Neural cell (in vitro differentiated cells): ENCODE results near the gene DNAJC27. TPM values are rescaled to one million over a fixed set of nuclear protein-coding genes. Genes with fewer than 3 reads are reported as not detected.
"Not testable (repeated sequence)": the region's sequence is repeated elsewhere in the genome, so short reads cannot be mapped to it uniquely, and the experiment has no call there.

Experiments used
- H2AFZ ChIP-seq: fragments of 200-600, 300-800 bp; sonication (generic), shearing (Covaris generic); 2 replicates; pipeline ENCODE4 v1.6.0; 2014; ENCODE audit warnings: low read depth, mild to moderate bottlenecking, antibody characterized with exemption, low read length, moderate library complexity
- H3F3A ChIP-seq: fragments of 200-600 bp; shearing (Covaris generic); 2 replicates; pipeline ENCODE4 v1.6.1; 2016; ENCODE audit warnings: mild to moderate bottlenecking, moderate library complexity, mixed read lengths, antibody characterized with exemption, low read length; ENCODE audit not compliant: insufficient read depth, poor library complexity, severe bottlenecking
- H3K27ac ChIP-seq: fragments of 200-600, 300-800 bp; sonication (generic), shearing (Covaris generic); 2 replicates; pipeline ENCODE4 v1.5.1; 2014; ENCODE audit warnings: mild to moderate bottlenecking, low read length, moderate library complexity
- H3K27me3 ChIP-seq: fragments of 300-800, 200-600 bp; sonication (generic), shearing (Covaris generic); 2 replicates; pipeline ENCODE4 v1.6.0; 2014; ENCODE audit warnings: mild to moderate bottlenecking, low read depth, low read length, moderate library complexity; ENCODE audit not compliant: insufficient read depth
- H3K36me3 ChIP-seq: fragments of 300-800, 200-600 bp; sonication (generic), shearing (Covaris generic); 2 replicates; pipeline ENCODE4 v1.5.1; 2014; ENCODE audit warnings: mild to moderate bottlenecking, antibody characterized with exemption, low read length, moderate library complexity; ENCODE audit not compliant: insufficient read depth
- H3K4me2 ChIP-seq: fragments of 300-800, 200-600 bp; sonication (generic), shearing (Covaris generic); 2 replicates; pipeline ENCODE4 v1.6.0; 2014; ENCODE audit warnings: mild to moderate bottlenecking, low read length
- H3K4me3 ChIP-seq: fragments of 300-800, 200-600 bp; sonication (generic), shearing (Covaris generic); 2 replicates; pipeline ENCODE4 v1.5.1; 2014; ENCODE audit warnings: mild to moderate bottlenecking, low read length, moderate library complexity
- H3K79me2 ChIP-seq: fragments of 200-600 bp; shearing (Covaris generic); replicated peaks from 2 replicates; pipeline ENCODE4 v1.6.0; 2014; ENCODE audit warnings: mild to moderate bottlenecking, low read length, moderate library complexity; ENCODE audit not compliant: insufficient read depth
- H3K9ac ChIP-seq: fragments of 300-800, 200-600 bp; sonication (generic), shearing (Covaris generic); 2 replicates; pipeline ENCODE4 v1.6.1; 2016; ENCODE audit warnings: mild to moderate bottlenecking, low read length, mixed read lengths
- H3K9me2 ChIP-seq: fragments of 200-600 bp; shearing (Covaris generic); 2 replicates; pipeline ENCODE4 v1.6.1; 2016; ENCODE audit warnings: mild to moderate bottlenecking, low read length, mixed read lengths; ENCODE audit not compliant: insufficient read depth
- H3K9me3 ChIP-seq: fragments of 200-600, 300-800 bp; sonication (generic), shearing (Covaris generic); 2 replicates; pipeline ENCODE4 v1.6.1; 2016; ENCODE audit warnings: mild to moderate bottlenecking, mixed run types, low read length, moderate library complexity, mixed read lengths
- H4K20me1 ChIP-seq: fragments of 200-600 bp; shearing (Covaris generic); 2 replicates; pipeline ENCODE4 v1.6.1; 2016; ENCODE audit warnings: mild to moderate bottlenecking, mixed run types; ENCODE audit not compliant: insufficient read depth
- EP300 ChIP-seq: fragments of 450-650 bp; conservative IDR thresholded peaks from 2 replicates; pipeline ENCODE4 v1.6.1; 2014; ENCODE audit warnings: antibody characterized with exemption, mild to moderate bottlenecking, moderate library complexity; ENCODE audit not compliant: poor library complexity, severe bottlenecking
- EZH2 ChIP-seq: fragments of 200-600, 300-800 bp; shearing (Covaris generic), sonication (generic); IDR thresholded peaks from 2 replicates; pipeline ENCODE4 v1.6.1; 2014; ENCODE audit warnings: antibody characterized with exemption, low read length, borderline replicate concordance, mild to moderate bottlenecking; ENCODE audit not compliant: insufficient read depth, poor library complexity, severe bottlenecking
- MXI1 ChIP-seq: fragments of 450-650 bp; conservative IDR thresholded peaks from 2 replicates; pipeline ENCODE4 v1.6.1; 2014; ENCODE audit warnings: antibody characterized with exemption, mild to moderate bottlenecking; ENCODE audit not compliant: poor library complexity, severe bottlenecking
- POLR2AphosphoS5 ChIP-seq: IDR thresholded peaks from 2 replicates; pipeline ENCODE4 v1.6.1; 2012
- RAD21 ChIP-seq: fragments of 450-650 bp; conservative IDR thresholded peaks from 2 replicates; pipeline ENCODE4 v1.6.1; 2014; ENCODE audit warnings: antibody characterized with exemption, mild to moderate bottlenecking, moderate library complexity
- SMC3 ChIP-seq: fragments of 450-650 bp; conservative IDR thresholded peaks from 2 replicates; pipeline ENCODE4 v1.6.1; 2014; ENCODE audit warnings: antibody characterized with exemption, mild to moderate bottlenecking, moderate library complexity; ENCODE audit not compliant: poor library complexity
- TAF1 ChIP-seq: IDR thresholded peaks from 2 replicates; pipeline ENCODE4 v1.6.1; 2012; ENCODE audit warnings: low read depth
- polyA plus RNA-seq: library from polyadenylated mRNA; depleted of rRNA; stranded (reverse); fragments of >200 nt; gene quantifications from 2 replicates; pipeline ENCODE4 v1.2.3, GENCODE V29; 2014
- TF ChIP-seq, protein P1 (sequence below): IDR thresholded peaks from 2 replicates; pipeline ENCODE4 v1.6.1; 2012; ENCODE audit warnings: borderline replicate concordance
- TF ChIP-seq, protein P2 (sequence below): fragments of 450-650 bp; IDR thresholded peaks from 2 replicates; pipeline ENCODE4 v1.5.1; 2014; ENCODE audit warnings: antibody characterized with exemption, mild to moderate bottlenecking, moderate library complexity; ENCODE audit not compliant: poor library complexity, severe bottlenecking

Gene DNAJC27
- polyA plus RNA-seq, 1 donor from 2014 or later, result 22.4 TPM

DNA sequence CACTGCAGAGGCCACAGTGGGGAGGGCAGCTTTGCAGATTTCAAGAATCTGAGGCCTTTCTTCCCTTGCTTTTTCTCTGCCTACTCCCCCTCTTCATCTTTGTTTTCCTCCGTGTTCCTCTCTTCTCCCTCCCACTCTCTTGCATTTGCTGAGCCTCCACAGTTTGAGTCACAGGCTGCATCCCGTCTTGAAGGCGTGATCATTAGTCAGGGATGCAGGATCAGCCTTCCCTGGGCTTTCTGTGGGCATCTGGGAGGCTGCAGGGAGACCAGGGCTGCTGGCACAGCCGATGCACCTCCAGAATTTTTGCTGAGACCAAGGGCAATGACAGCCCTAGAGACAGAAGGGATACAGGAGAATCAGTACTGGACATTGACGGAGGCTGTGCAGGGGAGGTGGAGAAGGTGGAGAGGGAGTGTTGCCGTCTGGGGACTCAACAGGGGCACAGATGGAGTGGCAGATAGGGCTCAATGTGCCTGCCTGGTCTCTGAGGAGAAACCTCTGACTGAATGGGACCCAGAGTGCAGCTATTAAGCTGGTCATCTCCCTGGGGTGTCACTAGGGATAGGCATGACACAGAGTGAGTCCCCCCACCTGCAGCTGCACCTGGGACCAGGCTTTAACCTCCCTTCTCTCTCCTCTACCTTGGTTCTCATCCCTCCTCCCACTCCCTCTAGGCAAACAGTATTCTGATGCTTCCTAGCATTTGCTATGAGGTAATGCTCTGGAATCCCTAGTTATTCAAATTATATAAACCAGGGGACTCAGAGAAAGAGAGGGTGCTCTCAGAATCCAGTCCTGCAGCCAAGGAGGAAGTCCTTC lies 29.0 kb upstream of the DNAJC27 start:
- no peak overlapping the region for H3K4me3 ChIP-seq
- no peaks in the 10 kb centered on the region for H3K79me2 ChIP-seq
- H3K27ac ChIP-seq, result no peak overlapping the region
- no peaks in the 10 kb centered on the region for H3K27me3 ChIP-seq
- no peak overlapping the region for H2AFZ ChIP-seq
- TF ChIP-seq, protein P1, sequence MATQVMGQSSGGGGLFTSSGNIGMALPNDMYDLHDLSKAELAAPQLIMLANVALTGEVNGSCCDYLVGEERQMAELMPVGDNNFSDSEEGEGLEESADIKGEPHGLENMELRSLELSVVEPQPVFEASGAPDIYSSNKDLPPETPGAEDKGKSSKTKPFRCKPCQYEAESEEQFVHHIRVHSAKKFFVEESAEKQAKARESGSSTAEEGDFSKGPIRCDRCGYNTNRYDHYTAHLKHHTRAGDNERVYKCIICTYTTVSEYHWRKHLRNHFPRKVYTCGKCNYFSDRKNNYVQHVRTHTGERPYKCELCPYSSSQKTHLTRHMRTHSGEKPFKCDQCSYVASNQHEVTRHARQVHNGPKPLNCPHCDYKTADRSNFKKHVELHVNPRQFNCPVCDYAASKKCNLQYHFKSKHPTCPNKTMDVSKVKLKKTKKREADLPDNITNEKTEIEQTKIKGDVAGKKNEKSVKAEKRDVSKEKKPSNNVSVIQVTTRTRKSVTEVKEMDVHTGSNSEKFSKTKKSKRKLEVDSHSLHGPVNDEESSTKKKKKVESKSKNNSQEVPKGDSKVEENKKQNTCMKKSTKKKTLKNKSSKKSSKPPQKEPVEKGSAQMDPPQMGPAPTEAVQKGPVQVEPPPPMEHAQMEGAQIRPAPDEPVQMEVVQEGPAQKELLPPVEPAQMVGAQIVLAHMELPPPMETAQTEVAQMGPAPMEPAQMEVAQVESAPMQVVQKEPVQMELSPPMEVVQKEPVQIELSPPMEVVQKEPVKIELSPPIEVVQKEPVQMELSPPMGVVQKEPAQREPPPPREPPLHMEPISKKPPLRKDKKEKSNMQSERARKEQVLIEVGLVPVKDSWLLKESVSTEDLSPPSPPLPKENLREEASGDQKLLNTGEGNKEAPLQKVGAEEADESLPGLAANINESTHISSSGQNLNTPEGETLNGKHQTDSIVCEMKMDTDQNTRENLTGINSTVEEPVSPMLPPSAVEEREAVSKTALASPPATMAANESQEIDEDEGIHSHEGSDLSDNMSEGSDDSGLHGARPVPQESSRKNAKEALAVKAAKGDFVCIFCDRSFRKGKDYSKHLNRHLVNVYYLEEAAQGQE, result no peak
- TF ChIP-seq MXI1, result no peak
- TF ChIP-seq EP300, result no peak
- no peaks in the 10 kb centered on the region for H3K9me2 ChIP-seq
- no peak overlapping the region for H3K9ac ChIP-seq
- no peak overlapping the region for H3K4me2 ChIP-seq
- no peaks in the 10 kb centered on the region for H4K20me1 ChIP-seq
- no peaks in the 10 kb centered on the region for H3F3A ChIP-seq
- H3K9me3 ChIP-seq, result no peaks in the 10 kb centered on the region
- H3K36me3 ChIP-seq, result no peaks in the 10 kb centered on the region

DNA sequence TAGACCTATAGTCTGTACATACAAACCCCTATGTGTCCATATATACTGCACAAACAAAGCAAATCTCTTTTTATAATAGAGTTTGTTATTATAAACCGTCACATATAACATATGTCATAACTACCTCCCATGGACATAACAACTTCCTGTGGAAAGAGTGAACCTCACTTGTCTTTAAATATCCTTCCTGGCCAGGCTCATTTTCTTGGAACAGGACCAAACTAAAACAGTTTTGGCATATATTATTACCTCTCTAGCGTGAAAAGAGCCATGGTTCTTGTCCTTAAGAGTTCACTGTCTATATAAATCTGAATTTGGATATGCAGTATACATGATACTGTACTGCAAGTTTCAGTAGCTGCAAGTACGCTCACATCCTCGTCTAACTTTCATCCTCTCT lies 28.3 kb upstream of the DNAJC27 start:
- Histone ChIP-seq H3K27me3 (no peaks in the 10 kb centered on the region), H3K79me2 (no peaks in the 10 kb centered on the region), H3K9me2 (no peaks in the 10 kb centered on the region), H3K4me3 (no peak overlapping the region), H3K36me3 (no peaks in the 10 kb centered on the region), H3K9me3 (no peaks in the 10 kb centered on the region), H3K9ac (no peak overlapping the region), H3K27ac (no peak overlapping the region), H2AFZ (no peak overlapping the region), H3F3A (no peaks in the 10 kb centered on the region), H4K20me1 (no peaks in the 10 kb centered on the region), H3K4me2 (no peak overlapping the region)
- no peak for TF ChIP-seq RAD21
- TF ChIP-seq POLR2AphosphoS5, result no peak
- TF ChIP-seq SMC3, result no peak
- TF ChIP-seq, protein P2, sequence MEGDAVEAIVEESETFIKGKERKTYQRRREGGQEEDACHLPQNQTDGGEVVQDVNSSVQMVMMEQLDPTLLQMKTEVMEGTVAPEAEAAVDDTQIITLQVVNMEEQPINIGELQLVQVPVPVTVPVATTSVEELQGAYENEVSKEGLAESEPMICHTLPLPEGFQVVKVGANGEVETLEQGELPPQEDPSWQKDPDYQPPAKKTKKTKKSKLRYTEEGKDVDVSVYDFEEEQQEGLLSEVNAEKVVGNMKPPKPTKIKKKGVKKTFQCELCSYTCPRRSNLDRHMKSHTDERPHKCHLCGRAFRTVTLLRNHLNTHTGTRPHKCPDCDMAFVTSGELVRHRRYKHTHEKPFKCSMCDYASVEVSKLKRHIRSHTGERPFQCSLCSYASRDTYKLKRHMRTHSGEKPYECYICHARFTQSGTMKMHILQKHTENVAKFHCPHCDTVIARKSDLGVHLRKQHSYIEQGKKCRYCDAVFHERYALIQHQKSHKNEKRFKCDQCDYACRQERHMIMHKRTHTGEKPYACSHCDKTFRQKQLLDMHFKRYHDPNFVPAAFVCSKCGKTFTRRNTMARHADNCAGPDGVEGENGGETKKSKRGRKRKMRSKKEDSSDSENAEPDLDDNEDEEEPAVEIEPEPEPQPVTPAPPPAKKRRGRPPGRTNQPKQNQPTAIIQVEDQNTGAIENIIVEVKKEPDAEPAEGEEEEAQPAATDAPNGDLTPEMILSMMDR, result no peak
- TF ChIP-seq TAF1, result no peak
- no peak for TF ChIP-seq EZH2
- TF ChIP-seq, protein P1, result no peak
- TF ChIP-seq EP300, result no peak
- TF ChIP-seq MXI1, result no peak

DNA sequence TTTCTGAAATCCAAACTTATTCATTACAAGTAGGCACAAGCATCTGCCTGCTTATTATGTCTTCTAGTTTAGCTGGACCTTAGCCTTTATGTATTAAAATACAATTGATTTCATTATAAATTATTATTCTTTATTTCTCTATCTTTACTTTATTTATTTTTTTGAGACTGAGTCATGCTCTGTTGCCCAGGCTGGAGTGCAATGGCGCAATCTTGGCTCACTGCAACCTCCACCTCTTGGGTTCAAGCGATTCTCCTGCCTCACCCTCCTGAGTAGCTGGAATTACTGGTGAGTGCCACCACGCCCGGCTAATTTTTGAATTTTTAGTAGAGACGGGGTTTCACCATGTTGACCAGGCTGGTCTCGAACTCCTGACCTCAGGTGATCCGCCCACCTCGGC lies 27.3 kb upstream of the DNAJC27 start:
- not testable (repeated sequence) for H3K9ac ChIP-seq, H3K27ac ChIP-seq, H3F3A ChIP-seq, H3K4me2 ChIP-seq, H2AFZ ChIP-seq, H3K27me3 ChIP-seq, H3K9me3 ChIP-seq, H3K4me3 ChIP-seq, H4K20me1 ChIP-seq, H3K79me2 ChIP-seq, H3K9me2 ChIP-seq, H3K36me3 ChIP-seq
